Stimulated activated memory B cell treated with anti-CD40 and anti-IgM and Interleukin-4, amounts not matched to agents 10 μg/mL and 1 μg/mL and 100 μg/mL, for 72 hours (primary cell): ENCODE results near the gene UAP1L1.

Experiments
- ATAC-seq: fragments of 150-1000 bp; cut with Tn5 transposase; 2 replicates; pipeline ENCODE4 v1.10.0; 2021
- H3K27ac Mint-ChIP-seq: one replicate; pipeline ENCODE4 v1.8.0; 2022; ENCODE audit warnings: mild to moderate bottlenecking, mixed read lengths
- H3K27me3 Mint-ChIP-seq: one replicate; pipeline ENCODE4 v1.8.0; 2022; ENCODE audit warnings: mixed read lengths
- H3K36me3 Mint-ChIP-seq: one replicate; pipeline ENCODE4 v1.8.0; 2022; ENCODE audit warnings: mixed read lengths
- H3K4me1 Mint-ChIP-seq: one replicate; pipeline ENCODE4 v1.8.0; 2022; ENCODE audit warnings: mixed read lengths
- H3K4me3 Mint-ChIP-seq: one replicate; pipeline ENCODE4 v1.8.0; 2022; ENCODE audit warnings: mild to moderate bottlenecking, moderate library complexity, mixed read lengths
- H3K9me3 Mint-ChIP-seq: one replicate; pipeline ENCODE4 v1.8.0; 2022; ENCODE audit warnings: mixed read lengths

The UAP1L1 gene

DNA sequence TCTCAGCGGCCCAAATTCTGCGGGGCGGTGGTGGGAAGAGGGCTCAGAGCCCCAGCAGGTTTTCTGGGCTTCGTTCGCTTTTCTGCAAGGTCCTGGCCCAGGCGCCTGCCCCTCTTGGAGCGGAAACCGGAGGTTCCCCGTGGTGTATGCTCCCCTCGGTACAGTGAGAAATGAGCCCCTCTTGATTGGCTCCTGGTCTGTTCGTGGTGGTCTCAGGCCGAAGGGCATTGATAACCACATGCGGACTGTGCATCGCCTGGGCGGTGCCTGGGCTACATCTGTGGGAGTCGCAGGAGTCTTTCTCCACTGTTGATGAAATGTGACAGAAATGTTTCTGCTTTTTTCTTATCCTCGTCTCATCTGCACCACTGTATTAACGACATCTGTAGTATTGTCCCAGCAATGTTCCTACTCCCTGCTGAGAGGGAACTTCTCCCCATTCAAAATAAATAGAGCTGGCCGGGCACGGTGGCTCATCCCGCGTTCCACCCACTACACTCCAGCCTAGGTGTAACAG, 10.2 kb downstream of the UAP1L1 start:
- Mint-ChIP-seq H3K36me3 (peaks cover 24% of the 10 kb centered on the region), H3K27me3 (no peaks in the 10 kb centered on the region), H3K4me3 (peak overlapping the region; percentile 83), H3K27ac (peak overlapping the region; percentile 99), H3K4me1 (peaks cover 68% of the 10 kb centered on the region), H3K9me3 (no peaks in the 10 kb centered on the region)
- ATAC-seq: no peak

DNA sequence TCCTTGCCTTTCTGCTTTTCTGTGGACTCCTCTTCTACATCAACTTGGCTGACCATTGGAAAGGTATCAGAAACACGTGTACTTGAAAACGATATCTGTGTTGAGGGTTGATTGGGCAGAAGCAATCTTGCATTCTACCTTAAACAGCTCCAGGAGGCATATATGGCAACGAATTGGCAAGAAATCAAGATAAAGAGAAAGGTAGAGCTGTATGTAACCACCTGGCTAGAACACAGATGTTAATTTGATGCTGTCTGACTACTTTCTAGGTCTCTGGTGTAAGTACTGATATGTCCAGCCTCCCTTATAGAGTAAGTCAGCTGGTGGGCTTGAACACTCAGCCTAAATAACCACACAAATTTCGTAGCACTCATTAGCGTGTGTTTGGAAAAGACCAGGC, 10.8 kb downstream of the UAP1L1 start:
- ATAC-seq: no peak
- Mint-ChIP-seq H3K27ac (peak overlapping the region; percentile 99), H3K4me3 (peak overlapping the region; percentile 83), H3K36me3 (peaks cover 29% of the 10 kb centered on the region), H3K27me3 (no peaks in the 10 kb centered on the region), H3K9me3 (no peaks in the 10 kb centered on the region), H3K4me1 (peaks cover 62% of the 10 kb centered on the region)

DNA sequence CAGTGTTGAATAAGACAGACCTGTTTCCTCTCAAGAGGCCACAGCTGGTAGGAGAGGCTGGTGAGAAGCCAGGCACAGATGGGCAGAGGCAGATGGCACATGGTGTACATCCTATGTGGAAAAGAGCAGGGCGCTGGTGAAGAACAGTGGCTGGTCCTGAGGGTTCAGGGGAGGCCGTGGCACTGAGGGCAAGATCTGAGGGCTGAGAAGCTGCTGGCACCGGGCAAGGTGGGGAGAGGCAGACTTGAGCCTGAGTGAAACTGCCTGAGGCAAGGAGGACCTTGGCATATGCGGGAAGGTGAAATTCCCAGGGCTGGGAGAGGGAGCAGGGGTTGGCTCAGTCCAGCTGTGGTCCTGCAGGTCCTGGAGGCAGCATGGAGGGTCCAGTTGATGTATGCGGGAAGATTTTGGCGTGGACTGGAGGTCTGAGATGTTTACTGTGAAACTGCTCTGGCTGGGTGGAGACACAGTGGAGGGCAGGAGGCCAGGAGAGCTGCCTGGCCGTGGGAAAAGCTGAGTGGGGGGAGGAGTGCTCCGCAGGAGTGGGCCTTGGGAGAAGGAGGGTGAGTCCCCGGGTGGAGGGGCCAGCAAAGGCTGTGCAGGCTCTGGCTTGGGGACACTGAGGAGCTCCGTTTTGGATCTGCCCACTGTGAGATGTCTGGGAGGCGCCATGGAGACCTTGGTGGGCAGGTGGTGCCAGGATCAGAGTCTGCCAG, 12.1 kb downstream of the UAP1L1 start:
- Mint-ChIP-seq H3K27ac (peak overlapping the region; percentile 74), H3K36me3 (peaks cover 34% of the 10 kb centered on the region), H3K4me1 (peaks cover 50% of the 10 kb centered on the region), H3K27me3 (no peaks in the 10 kb centered on the region), H3K4me3 (no peak overlapping the region), H3K9me3 (no peaks in the 10 kb centered on the region)
- no peak for ATAC-seq

DNA sequence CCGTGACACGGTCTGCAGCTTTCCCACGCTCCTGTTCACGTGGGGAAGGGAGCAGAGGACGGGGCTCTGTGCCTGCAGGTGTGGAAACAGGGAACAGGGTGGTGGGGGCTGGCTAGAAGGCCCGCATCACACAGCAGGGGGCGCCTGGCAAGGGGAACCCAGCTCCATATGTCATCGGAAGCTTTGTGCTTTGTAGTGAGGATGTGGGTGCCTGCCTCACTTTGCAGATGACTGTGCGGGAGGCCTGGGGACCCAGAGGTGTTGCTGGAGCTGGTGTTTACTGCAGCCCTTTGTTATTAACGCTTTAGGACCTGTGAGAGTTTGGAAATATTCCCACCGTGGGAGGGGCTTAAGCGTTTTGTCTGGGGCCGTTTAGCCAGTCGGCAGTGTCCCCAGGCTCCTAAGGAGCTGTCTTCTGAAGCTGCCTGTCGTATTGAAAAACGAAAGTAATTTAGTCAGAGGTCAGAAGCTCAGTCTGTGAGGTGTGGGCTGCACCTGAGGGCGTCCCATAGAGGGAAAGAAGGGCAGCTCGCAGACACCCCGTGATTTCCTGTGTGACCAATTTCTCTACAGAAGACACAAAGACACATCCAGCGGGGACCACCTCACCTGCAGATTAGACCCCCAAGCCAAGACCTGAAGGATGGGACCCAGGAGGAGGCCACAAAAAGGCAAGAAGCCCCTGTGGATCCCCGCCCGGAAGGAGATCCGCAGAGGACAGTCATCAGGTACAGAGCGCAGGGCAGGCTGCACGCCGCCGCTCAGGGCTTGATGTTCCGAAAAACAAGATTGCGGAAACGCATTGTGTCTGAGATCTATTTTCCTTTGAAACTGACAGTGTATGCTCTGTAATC, 18.6 kb downstream of the UAP1L1 start:
- Mint-ChIP-seq H3K4me1 (peaks cover 19% of the 10 kb centered on the region), H3K27ac (peak overlapping the region; percentile 76), H3K9me3 (no peaks in the 10 kb centered on the region), H3K4me3 (peak overlapping the region; percentile 71), H3K36me3 (peaks cover 48% of the 10 kb centered on the region), H3K27me3 (no peaks in the 10 kb centered on the region)
- peak; percentile 97 for ATAC-seq

DNA sequence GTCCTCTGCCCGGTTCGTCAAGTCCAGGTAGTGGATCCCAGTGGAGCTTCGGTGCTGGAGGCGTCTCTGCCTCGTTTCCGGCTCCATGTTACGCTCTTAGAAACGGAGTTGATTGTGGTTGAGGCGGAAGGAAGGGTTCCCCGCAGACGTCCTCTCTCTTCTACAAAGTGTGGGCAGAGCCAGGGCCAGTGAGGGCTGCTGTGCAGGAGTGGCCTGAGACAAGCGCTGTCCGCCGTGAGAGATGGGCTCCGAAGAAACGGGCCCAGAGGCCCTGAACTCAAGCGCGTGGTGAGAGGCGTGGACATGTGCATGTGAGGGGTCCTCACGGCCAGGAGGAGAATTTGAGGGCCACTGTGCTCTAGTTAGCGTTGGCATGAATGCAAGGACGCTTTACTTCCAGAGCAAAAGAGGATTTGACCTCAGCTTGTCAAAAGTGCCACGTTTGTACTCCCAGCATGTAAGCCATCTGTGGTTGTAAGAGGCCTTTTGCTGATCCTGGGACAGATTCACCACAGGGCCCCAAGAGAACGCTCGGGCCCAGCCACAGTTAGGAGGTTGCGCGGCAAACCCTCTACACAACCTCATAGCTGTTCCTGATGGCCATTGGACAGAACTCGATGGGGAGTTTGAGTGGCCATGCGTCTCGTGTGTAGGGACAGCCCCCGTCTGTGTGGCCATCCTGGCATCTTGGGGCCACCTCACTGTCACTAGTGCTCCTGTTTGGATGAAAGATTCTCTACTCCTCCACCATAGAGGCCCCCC, 19.6 kb downstream of the UAP1L1 start:
- Mint-ChIP-seq H3K9me3 (no peaks in the 10 kb centered on the region), H3K27me3 (no peaks in the 10 kb centered on the region), H3K4me1 (peaks cover 15% of the 10 kb centered on the region), H3K4me3 (no peak overlapping the region), H3K27ac (no peak overlapping the region), H3K36me3 (peaks cover 43% of the 10 kb centered on the region)
- ATAC-seq: no peak

DNA sequence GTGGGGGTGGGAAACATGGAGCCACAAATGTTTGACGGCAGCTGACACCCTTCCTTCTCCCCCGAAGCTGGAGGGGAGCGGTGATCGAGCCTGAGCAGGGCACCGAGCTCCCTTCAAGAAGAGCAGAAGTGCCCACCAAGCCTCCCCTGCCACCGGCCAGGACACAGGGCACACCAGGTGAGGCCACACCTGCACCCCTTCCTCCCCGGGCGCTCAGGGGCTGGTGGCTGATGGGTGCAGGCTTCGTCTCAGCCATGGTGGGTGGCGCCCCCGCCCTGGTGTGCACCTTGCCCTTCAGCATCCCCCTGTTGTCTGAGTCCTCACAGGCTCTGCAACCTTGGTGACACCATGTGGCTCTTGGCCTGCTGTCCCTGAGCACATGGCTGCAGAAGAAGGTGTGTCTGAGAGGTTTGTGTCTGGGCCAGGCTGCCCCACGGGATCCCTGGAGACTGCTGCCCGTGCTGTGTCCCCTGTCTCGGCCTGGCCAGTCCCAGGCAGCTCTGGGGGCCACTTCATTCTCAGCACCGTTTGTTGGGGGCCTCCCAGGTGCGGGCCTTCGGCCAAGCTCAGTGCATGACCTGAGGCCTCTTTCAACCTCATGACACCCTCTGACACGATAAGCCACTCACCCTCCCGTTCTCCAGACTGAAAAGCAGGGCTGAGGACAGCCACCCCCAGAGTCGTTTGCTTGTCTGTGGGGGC, 20.6 kb downstream of the UAP1L1 start:
- Mint-ChIP-seq H3K4me3 (no peak overlapping the region), H3K36me3 (peaks cover 36% of the 10 kb centered on the region), H3K4me1 (peaks cover 15% of the 10 kb centered on the region), H3K9me3 (no peaks in the 10 kb centered on the region), H3K27me3 (no peaks in the 10 kb centered on the region), H3K27ac (no peak overlapping the region)
- ATAC-seq: no peak

DNA sequence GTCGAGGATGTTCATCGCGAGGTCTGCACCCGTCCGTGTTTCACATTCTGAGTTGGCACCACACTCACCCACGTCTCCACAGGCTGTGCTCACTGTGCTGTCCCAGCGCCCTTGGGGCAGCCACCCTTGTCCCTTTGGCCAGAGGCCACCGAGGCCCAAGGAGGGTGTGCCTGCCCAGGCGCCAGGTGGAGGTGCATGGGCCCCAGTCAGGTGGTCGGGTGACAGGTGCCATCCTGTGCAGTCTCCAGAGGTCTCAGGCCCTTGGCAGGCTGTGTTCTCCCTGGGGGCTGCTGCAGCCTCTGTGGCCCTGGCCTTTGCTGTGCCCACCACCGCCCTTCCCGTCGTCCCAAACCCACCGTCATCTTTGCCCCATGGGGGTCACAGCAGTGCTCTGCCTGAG, 21.9 kb downstream of the UAP1L1 start:
- peaks cover 15% of the 10 kb centered on the region for H3K4me1 Mint-ChIP-seq
- H3K27ac Mint-ChIP-seq: no peak overlapping the region
- H3K9me3 Mint-ChIP-seq: no peaks in the 10 kb centered on the region
- no peak for ATAC-seq
- H3K36me3 Mint-ChIP-seq: peaks cover 32% of the 10 kb centered on the region
- H3K27me3 Mint-ChIP-seq: no peaks in the 10 kb centered on the region
- H3K4me3 Mint-ChIP-seq: no peak overlapping the region

DNA sequence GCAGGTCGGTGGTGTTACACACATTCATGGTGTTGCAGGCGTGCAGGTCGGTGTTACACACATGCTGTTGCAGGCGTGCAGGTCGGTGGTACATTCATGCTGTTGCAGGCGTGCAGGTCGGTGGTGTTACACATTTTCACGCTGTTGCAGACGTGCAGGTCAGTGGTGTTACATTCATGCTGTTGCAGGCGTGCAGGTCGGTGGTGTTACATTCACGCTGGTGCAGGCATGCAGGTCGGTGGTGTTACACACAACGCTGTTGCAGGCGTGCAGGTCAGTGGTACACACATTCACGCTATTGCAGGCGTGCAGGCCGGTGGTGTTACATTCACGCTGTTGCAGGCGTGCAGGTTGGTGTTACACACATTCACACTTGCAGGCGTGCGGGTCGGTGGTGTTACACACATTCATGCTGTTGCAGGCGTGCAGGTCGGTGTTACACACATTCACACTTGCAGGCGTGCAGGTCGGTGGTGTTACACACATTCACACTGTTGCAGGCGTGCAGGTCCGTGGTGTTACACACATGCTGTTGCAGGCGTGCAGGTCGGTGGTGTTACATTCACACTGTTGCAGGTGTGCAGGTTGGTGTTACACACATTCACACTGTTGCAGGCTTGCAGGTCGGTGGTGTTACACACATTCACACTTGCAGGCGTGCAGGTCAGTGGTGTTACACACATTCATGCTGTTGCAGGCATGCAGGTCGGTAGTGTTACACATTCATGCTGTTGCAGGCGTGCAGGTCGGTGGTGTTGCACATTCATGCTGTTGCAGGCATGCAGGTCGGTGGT, 26.1 kb downstream of the UAP1L1 start:
- H3K27ac Mint-ChIP-seq: no peak overlapping the region
- peaks cover 11% of the 10 kb centered on the region for H3K36me3 Mint-ChIP-seq
- H3K4me1 Mint-ChIP-seq: no peaks in the 10 kb centered on the region
- no peak for ATAC-seq
- H3K9me3 Mint-ChIP-seq: no peaks in the 10 kb centered on the region
- H3K4me3 Mint-ChIP-seq: no peak overlapping the region
- H3K27me3 Mint-ChIP-seq: no peaks in the 10 kb centered on the region

DNA sequence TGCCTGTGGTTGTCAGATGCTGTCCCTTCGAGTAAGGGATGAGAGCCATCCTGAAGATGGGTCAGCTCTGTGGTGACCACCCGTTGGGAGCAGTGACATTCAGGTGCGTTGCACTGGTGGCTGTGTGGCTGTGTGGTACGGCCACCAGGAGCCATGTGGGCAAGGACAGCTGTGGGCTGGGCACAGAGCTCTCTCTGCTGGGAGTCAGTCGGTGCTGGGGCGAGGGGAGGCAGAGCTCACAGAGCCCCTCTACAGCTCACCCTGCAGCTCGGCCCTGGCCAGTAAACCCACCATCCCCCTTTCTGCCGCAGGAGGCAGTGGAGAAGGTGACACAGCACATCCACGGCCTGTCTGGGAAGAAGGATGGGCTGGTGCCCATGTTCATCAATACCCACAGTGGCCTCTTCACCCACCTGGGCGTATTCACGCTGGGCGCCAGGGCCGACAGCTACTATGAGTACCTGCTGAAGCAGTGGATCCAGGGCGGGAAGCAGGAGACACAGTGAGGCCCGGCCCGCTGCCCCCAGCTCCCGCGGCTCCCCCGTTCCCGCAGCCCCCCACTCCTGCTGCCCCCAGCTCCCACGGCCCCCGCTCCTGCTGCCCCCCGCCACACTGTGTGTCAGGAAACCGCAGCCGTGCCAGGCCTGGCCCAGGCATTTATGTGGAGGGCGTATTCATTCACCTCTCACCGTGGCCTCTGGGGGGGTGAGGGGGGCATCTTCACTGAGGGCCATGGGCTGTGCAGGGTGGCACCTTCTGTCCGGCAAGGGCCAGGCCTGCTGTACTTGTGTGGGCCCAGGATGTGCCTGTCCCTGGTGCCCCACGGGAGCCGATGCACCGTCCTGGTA, 28.7 kb downstream of the UAP1L1 start:
- H3K27ac Mint-ChIP-seq: no peak overlapping the region

DNA sequence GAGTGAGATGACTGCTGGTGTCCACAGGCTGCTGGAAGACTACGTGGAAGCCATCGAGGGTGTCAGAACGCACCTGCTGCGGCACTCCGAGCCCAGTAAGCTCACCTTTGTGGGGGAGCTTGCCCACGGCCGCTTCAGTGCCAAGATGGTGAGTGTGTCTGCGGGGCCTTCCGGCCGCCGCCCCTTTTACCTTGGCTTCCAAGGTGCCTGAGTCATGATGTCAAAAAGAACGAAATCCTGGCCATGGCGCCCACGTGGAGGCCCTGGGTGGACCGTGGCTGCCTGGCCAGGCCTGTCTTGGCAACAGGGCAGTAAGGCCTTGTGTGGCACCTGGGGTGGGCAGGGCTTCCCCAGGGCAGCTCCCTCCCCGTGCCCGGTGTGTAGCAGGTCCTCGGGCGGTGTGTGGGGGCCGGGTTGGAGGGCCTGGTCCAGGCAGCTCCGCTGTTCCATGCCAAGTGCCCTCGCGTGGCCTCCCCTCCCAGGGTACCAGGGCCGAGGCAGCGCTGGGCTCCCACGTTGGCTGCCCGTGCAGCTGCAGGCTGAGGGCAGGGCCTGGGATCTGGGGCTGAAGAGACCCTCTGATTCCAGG, 29.4 kb downstream of the UAP1L1 start:
- ATAC-seq: no peak
- no peaks in the 10 kb centered on the region for H3K27me3 Mint-ChIP-seq
- no peak overlapping the region for H3K4me3 Mint-ChIP-seq
- H3K27ac Mint-ChIP-seq: no peak overlapping the region
- H3K36me3 Mint-ChIP-seq: peaks cover 7% of the 10 kb centered on the region
- no peaks in the 10 kb centered on the region for H3K9me3 Mint-ChIP-seq
- no peaks in the 10 kb centered on the region for H3K4me1 Mint-ChIP-seq

More for the DNA sequence above, 28.7 kb downstream of the UAP1L1 start:
- Mint-ChIP-seq H3K36me3 (peaks cover 5% of the 10 kb centered on the region), H3K9me3 (no peaks in the 10 kb centered on the region), H3K27me3 (no peaks in the 10 kb centered on the region), H3K4me1 (no peaks in the 10 kb centered on the region), H3K4me3 (no peak overlapping the region)
- ATAC-seq: no peak

DNA sequence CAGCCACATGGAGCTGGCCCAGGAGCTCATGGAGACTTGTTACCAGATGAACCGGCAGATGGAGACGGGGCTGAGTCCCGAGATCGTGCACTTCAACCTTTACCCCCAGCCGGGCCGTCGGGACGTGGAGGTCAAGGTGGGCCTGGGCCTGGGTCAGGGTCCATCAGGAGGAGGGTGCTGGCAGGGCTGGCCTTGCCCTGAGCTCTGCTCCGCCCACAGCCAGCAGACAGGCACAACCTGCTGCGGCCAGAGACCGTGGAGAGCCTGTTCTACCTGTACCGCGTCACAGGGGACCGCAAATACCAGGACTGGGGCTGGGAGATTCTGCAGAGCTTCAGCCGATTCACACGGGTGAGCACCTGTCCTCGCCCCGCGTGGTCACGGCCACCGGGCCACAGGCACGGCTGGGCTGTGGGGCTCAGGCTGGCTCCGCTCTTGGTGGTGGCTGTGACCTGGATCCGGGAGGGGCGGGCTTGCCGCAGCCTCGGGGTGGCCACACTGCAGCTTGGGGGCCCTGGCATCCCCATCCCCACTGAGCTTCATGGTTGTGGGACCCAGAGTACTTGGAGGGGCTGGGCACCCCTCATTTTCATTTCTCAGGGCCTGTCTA, 30.1 kb downstream of the UAP1L1 start:
- peak; percentile 2 for ATAC-seq
- H3K36me3 Mint-ChIP-seq: peaks cover 7% of the 10 kb centered on the region

DNA sequence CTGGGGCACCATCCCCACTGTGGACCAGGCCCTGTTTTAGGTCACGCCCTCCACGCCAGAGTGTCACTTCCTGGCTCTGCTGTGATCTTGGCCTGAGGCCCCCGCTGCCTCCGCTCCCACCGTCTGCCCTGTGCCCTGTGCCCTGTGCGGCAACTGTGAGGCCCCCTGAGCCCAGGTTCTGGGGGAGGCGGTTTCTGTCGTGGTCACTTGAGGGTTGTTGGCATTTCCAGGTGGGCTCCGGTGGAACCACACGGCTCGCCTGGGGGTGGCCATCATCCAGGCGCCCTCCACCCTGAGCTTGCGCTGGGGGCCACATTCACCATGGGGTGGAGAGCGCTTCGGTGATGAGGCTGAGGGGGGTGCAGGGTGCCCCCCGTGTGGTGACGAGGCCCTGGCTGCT, 30.7 kb downstream of the UAP1L1 start:
- Mint-ChIP-seq H3K36me3 (peaks cover 11% of the 10 kb centered on the region), H3K9me3 (no peaks in the 10 kb centered on the region), H3K27ac (no peak overlapping the region), H3K27me3 (no peaks in the 10 kb centered on the region), H3K4me3 (no peak overlapping the region), H3K4me1 (peaks cover 4% of the 10 kb centered on the region)
- no peak for ATAC-seq

More for the DNA sequence above, 30.1 kb downstream of the UAP1L1 start:
- H3K27ac Mint-ChIP-seq: no peak overlapping the region
- H3K4me1 Mint-ChIP-seq: no peaks in the 10 kb centered on the region
- H3K4me3 Mint-ChIP-seq: no peak overlapping the region
- H3K9me3 Mint-ChIP-seq: no peaks in the 10 kb centered on the region
- no peaks in the 10 kb centered on the region for H3K27me3 Mint-ChIP-seq
